HG02610 (cell line): ENCODE measurements around the gene ATP1A1.

ENCODE experiments used
- ATAC-seq: cut with Tn5 transposase; IDR thresholded peaks from one replicate; pipeline ENCODE4 v1.9.1; 2021; ENCODE audit warnings: mild to moderate bottlenecking, moderate library complexity; ENCODE audit not compliant: unreplicated experiment

Gene ATP1A1

DNA sequence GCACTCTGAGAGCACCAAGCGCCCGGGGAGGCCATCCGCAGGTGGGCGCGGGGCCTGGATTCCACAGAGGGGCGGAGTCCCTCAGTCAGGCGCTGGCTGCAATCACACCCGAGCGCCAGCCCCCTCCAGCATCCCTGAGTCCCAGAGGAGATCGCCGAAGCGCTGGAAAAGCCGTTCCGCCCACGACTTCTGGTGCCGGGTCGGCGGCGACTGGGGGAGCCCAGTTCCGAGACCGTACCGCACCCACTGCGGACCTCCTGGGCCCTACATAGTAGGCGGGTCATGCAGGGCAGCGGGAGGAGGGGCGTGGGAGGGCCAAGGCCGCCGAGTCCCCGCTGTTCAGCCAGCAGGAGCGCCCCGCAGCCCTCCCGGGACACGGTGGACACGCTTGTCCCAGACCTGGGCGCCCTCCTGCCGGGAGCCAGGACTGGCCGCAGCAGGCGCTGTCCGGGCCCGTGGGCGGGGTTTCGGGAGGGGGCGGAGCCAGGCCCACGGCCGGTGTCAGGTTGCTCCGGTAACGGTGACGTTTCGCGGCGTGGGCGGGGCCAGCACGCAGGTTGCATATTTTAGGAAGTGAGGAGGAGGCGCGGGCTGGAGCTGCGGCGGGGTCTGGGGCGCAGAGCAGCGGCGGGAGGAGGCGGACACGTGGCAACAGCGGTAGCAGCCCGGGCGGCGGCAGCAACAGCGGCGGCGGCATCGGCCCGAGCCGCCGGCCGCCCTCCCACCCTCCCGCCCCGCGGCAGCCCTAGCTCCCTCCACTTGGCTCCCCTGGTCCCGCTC, at the start of gene ATP1A1:
Gene ATP1A1 (plus strand): TSS at position 594 of the 780 bp plus-strand sequence. CDS start 268 bp downstream, outside the sequence.
- peak; percentile 66 for ATAC-seq

DNA sequence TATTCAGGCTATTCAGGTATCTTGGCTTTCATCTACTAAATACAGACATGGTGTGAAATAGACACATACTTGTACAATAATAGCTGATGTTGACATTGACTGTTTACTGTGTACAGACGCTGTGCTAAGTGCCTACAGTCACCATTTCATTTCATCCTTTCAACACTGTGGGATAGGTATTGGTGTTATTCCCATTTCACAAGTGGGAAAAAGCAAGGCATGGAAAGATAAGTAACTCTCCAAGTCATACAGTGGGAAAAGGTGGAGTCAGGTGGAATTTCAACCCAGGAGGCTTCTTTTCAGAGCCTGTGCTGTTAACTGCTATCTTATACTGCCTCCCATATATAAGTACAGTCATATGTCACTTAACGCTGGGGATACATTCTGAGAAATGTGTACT, 49.6 kb upstream of the ATP1A1 start:
- no peak for ATAC-seq

DNA sequence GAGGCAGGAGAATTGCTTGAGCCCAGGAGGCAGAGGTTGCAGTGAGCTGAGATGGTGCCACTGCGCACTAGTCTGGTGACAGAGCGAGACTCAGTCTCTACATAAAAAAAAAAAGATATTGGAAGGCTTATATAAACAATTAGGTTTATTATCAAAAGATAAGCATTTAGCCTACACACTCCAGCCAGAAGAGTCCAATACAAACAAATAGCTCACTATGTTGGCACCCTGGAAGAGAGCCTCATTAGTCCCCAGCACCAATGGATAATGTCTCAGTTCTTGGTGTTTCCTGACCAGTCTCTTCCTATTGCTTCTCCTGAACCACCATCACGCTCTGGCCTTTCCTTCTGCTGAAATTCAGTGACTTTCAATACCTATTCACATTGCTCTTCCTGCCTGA, 48.6 kb upstream of the ATP1A1 start:
- ATAC-seq, result no peak

DNA sequence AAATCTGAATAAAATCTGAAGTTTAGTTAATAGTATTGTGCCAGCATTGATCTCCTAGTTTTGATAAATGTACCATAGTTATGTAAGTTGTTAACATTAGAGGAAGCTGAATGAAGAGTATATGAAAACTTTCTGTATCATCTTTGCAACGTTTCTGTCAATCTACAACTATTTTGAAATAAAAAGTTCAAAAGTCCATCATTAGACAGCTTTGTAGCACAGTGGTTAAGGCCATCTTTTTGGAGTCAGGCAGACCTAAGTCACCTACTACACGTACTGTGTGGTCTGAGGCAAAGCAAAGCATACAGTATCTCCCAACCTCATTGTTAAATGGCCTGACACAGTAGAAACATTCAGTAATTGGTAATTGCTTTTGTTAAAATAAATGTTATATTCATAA, 47.9 kb upstream of the ATP1A1 start:
- no peak for ATAC-seq

DNA sequence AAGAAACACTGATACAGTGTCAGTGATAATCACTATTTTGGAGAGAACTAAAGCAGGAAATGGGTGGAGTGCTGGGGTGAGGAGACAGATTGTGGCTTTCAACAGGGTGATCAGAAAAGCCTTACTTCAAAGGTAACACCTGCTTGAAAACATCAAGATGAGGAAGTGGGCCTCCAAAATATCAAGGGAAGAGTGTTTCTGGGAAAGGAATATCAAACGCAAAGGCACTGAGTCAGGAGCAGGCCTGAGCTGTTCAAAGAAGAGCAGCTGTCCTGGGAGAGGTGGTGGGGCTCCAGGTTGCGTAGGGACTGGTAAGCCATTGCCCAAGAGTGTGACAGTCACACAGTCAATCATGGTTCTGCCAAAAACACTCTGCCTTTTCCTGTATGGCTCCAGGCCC, 47.1 kb upstream of the ATP1A1 start:
- no peak for ATAC-seq

DNA sequence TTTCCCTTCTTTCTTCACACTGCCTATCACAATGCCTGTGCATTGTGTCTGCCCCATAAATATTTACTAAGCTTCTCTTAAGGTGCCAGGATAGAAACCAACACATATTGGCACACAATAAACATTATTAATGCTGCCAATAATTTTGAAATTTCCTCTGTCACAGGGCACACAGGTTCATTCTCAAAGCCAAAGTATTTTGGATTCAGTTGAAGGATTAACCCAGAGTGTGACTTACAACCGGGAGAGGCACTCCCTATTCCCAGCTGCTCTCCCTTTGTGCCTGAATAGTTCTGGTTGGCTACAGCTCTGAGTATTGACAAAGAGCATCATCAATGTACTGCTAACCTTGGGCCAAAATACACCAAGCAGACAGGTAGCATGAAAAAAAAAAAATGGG, 46.6 kb upstream of the ATP1A1 start:
- ATAC-seq, result no peak

DNA sequence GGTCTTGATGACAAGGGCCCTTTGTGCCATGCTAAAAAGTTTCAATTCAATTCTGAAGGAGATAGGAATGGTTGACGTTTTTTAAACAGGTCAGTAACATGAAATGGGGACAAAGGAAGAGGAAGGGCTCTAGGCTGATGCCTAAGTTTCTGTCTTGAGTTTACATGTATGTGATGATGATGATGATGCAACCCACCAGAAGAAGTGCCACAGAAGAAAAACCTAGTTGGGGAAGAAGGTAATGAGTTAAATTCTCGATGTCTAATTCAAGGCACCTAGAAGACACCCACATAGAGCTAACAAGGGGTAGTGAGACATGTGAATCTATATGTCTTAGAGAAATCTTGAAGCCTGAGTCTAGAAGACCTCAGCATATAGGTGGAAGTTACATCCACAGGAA, 44.4 kb upstream of the ATP1A1 start:
- ATAC-seq, result no peak

DNA sequence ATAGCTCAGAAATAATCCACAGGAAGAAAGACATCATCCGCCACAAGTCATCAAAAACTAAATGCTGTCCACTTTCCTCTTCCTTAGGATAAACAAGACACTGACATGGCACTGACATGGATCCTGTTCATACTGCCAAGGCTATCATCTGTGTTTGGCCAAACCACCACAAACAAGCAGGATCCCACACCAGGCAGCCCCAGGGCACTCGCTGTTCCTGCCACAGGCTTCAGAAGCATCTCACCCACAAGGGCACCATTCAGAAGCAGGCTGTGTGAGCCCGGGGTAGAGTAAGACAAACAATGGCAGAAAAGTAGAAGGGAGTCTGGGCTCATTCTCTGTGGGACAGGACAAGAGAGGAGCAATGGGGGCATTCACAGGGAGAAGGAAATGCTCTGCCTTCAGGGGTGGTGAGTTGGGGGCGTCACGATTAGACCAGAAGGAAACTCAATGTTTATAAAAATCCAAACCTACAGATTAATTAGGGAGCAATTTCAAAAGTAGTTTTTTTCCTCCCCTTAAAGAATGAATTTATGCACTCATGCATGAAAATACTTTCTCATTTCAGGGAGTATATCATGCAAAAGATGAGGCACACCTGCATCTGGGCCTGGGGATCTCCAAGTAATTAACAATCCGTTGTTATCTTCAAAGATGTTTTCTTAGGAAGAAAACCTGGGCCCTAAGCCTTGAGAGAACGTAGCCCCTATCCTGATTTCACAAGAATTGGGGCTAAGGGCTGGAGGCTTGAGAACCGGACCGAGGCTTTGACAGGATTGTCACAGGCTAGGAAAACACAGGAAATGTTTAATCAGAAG, 43.3 kb upstream of the ATP1A1 start:
- no peak for ATAC-seq

DNA sequence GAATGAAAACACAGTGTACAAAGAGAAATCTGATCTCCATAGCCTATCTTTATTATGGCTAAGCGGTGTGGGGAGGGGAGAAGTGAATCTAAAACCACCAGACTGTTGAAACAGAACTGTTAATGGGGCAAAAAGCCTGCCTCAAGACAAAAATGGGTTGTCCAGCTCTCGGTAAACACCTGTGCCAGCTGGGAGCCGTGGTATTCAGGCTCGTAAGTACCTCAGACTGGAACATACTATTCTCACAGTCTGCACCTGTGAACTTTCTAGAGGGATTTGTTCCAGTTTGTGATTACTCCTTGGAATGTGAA, 42.7 kb upstream of the ATP1A1 start:
- ATAC-seq, result no peak

DNA sequence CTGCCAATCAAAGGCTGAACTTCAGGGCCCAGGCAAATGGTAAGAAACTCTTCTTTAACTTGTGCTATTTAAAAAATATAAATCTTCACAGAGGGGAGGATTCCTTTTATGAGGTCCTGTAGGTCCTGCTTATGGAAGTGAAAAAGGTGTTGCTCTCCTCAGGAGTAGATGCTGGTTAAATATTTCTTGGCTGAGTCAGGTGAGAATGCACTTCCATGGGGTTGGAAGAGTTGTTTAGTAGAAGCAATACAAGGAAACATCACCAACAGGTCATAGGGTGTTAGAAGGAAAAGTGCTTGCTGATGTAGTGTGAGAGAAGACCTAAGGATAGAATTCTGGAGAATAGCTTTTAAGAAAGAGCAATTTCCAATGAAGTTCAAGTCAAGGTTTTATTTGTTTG, 42.2 kb upstream of the ATP1A1 start:
- ATAC-seq, result no peak

DNA sequence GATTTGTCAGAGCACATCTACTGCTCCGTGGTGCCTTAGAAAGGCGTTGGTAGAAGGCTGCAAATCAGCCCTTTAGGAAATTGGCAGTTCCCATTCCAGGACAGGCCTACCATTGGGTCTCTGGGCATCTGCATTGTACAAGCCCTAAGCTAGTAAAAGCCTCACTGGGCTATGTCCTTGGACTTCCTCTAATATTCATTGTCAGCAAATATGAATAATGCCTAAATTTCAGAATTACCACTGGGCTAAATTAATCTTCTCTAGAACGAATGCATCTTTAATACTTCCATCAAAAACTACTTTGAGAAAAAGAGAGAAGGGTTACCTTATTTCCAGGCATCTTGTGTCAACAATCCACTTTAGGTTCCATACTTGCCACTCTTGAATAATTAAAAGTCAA, 41.5 kb upstream of the ATP1A1 start:
- ATAC-seq, result no peak

DNA sequence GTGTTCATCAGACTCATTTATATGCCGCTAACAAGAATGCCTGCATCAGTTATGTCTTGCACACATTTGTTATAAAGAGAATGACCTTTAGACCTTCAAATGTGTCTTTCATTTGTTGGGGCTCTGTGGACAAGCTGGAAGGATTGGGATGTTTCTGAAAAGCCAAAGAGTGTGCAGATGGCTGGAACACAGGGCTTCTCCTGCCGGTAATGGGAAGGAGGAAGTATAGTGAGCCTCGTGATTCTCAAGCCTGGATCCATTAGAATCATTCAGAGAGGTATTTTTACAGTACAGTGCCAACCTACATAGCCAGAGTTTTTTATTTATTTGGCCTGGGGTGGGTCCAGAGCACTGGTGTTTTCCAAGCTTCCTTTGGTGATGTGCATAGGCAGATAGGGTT, 40.6 kb upstream of the ATP1A1 start:
- no peak for ATAC-seq

DNA sequence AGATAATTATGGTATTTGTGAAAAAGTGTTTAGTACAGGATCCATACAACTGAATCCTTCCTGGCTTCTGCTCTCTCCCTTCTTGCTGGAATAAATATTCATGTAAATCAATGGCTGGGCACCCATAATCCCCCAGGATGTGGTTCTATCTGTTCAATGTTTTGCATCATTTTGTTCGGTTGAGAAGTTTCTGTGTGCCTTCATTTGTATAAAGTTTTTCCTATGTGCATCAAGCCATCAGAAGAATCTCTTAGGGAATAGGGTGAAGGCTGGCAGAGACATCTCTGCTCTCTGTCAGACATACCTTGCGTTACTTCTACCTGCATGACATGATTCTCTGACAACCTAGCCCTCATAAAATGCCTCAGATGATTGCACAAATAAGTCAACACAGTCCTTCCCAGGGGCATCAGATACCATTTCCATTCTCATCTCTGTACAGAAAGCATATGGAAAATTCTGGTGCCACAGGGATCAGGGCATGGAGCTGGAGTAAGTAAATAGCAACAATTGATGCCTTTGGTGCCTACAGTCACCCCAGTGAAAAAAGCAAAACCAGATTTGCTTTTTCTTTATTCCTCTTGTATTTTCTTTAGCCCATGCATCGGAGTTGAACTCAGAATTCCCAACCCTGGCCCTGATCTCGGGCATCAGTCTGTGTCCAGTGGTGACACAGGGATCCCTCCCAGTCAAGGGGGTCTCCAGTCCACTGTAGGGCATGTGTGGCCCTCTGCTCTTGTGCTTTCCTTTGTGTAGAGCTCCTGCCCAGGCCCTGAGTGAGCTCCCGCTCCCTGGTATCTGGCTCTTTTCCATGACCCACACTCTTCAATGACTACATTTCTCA, 39.7 kb upstream of the ATP1A1 start:
- ATAC-seq, result no peak

DNA sequence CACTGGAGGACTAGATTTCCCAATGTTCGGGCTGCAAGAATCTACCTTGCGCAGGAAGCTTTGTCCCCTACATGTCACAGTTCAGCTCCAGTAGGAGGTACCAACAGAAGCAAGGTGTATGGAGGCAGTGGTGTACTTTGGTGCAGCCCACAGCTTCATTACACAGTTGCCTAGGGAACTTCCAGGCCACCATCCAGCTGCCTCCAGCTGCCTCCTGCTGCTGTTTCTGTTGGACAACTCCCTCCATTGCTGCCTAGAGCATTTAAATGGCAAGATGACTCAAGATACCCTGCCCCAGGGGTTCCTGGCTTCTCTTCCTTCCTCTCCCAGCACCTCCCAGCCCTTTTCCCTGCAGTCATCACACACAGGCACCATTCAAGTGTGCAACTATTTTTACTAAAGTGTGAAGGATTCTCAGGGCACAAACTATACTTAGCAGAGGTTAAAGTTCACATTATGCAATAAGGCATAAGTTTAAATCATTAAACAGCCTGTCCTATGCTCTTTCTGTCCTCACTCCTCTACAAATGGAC, 39.0 kb upstream of the ATP1A1 start:
- ATAC-seq, result no peak

DNA sequence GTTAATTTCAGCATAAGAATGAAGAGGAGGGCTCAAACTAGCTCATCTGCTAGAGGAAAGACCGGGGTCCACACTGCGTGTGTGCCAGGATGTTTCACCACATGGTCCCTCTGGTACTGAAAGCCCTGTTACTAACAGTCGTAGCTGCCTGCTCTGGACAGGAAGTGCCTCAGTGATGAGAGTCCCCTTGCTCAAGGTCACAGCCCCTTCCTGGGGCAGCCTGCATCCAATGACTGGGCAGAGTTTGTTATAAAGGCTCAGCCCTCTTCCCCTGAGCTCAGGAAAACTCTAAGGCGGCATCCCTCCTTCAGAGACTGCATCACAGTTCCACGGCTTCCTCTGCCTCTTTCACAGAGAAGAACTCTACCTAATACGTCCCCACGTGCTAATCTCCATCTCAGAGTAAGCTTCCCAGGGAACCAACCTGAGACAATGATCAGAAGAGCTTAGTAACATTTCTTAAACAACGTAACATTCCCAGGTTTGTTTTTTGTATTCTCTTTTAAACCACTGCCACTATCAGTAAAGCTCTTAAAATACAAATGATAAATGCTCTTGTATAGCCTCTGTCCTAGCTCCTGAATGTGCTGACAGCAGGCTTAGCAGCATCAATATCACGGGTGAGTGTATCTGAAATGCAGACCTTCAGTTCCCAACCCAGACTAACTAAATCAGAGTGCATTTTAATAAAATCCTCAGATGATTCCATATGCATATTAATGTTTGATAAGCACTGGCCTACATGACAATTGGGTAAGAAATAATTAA, 38.0 kb upstream of the ATP1A1 start:
- no peak for ATAC-seq

DNA sequence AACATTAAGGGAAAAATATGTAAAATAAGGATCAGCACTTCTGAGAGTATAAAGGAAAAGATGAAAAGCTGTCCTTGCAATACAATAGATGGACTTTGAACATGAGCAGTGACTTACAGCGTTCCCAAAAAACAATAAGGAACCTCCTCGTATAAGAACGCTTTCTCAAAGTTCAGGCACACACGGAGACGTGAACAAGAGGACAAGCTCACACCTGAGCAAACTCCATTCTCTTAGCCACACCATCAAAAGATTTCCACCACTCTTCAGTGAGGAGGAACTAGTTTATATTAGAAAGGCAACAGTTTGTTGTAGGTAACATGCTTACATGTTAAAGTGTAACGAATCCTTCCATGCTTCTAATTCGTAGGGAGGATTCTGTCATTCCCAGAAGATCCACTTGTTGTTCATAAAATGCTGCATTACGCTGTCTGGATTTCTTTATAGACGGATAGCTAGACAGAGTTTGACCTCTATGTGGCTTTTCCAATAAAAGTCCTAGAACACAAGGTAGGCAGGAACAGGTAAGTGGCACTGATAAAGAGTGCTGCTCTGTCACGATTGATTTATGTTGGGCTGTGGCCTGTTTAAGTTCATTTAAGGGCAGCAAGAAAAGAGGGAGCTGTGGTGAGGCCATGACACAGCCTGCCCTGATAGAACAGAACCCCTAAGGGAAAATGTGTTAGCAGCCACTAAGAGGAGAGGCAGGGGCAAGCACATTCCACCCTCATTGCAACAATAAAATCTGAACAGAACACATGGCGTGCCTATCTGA, 37.0 kb upstream of the ATP1A1 start:
- ATAC-seq, result no peak

DNA sequence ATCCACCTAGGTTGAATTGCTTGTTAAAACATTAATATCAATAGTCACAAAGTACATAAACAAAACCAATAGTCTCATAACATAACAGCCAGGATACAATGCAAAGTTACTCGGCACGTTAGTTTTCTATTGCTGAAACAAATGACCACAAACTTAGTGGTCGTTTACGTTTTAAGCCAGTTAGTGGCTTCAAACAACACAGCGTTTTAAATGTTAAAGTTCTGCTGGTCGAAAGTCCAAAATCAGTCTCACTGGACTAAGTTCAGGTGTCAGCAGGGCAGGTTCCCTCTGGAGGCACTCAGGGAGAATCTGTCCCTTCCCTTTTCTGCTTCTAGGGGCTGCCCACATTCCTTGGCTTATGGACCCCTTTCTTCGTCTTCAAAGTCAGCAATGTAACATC, 35.6 kb upstream of the ATP1A1 start:
- no peak for ATAC-seq

DNA sequence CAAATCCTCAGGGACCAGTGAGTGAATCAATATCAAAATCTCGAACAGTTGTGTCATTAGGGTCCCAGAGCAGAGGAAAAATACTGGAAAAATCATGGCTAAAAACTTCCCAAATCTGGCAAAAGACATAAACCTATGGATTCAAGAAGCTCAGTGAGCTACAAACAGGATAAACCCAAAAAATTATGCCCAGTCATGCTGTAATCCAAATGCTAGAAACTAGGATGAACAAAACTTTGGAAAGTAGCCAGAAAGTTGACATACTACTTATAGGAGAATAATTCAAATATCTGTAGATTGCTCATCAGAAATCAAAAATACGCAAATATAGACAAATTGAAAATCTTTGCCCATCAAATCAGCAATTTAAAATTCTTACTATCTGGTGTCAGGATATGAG, 34.6 kb upstream of the ATP1A1 start:
- ATAC-seq, result no peak

DNA sequence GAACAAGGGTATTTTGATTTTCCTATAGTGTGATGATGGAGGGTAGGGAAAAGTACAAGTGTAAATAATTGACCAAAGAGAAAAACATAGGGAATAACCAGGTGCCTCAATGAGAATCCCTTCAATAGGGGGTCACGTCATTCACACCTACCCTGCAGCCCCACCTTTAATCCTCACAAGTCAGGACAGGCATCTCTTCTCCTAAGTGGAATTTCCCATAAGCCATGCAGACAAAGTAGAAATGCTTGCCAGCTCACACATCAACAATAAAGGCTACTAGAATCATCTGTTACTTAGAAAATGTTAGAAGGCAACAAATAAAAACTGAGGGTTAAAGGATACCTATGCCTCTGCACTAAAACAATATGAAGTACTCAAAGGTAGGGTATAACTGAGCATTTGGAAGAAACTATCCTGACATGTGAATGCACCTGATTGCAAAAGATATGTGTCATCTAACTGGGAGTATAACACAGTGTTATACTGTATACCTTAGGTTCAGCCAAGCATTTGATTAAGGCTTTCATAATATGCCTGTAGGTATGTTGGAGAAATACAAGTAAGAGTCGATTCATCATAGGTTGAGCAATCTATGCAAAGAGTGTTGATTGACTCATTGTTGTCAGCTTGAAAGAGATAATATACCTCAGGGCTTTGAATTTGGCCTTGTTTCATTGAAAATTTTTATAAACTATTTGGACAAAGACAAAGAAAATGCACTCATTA, 32.4 kb upstream of the ATP1A1 start:
- ATAC-seq, result no peak
